Hepatocyte (in vitro differentiated cells): Measurements from ENCODE around the gene ZFPM1. TPM values are rescaled to one million over a fixed set of nuclear protein-coding genes. Genes with fewer than 3 reads are reported as not detected.

Experiments used
- DNase-seq: peaks from one replicate; pipeline ENCODE4 v3.0.0-alpha.2; 2016; ENCODE audit warnings: low spot score
- H2AFZ ChIP-seq: fragments of 200-600 bp; sonication (generic); 2 replicates; pipeline ENCODE4 v1.6.0; 2016; ENCODE audit warnings: antibody characterized with exemption, mild to moderate bottlenecking
- H3K27ac ChIP-seq: fragments of 200-600 bp; sonication (generic); 2 replicates; pipeline ENCODE4 v1.5.1; 2016; ENCODE audit warnings: mild to moderate bottlenecking
- H3K27me3 ChIP-seq: fragments of 200-600 bp; sonication (generic); 2 replicates; pipeline ENCODE4 v1.6.1; 2016
- H3K36me3 ChIP-seq: fragments of 200-600 bp; sonication (generic); replicated peaks from 2 replicates; pipeline ENCODE4 v1.5.1; 2016; ENCODE audit warnings: low read depth; ENCODE audit not compliant: insufficient read depth
- H3K4me1 ChIP-seq: fragments of 200-600 bp; sonication (generic); 2 replicates; pipeline ENCODE4 v1.5.1; 2016; ENCODE audit warnings: mild to moderate bottlenecking, moderate library complexity; ENCODE audit not compliant: insufficient read depth
- H3K4me2 ChIP-seq: fragments of 200-600 bp; sonication (generic); 2 replicates; pipeline ENCODE4 v1.6.0; 2016
- H3K4me3 ChIP-seq: fragments of 200-600 bp; sonication (generic); 2 replicates; pipeline ENCODE4 v1.5.1; 2016; ENCODE audit warnings: mild to moderate bottlenecking
- H3K79me2 ChIP-seq: fragments of 200-600 bp; sonication (generic); 2 replicates; pipeline ENCODE4 v1.6.0; 2017; ENCODE audit warnings: mild to moderate bottlenecking
- H3K9me2 ChIP-seq: fragments of 200-600 bp; sonication (generic); replicated peaks from 2 replicates; pipeline ENCODE4 v1.6.0; 2017; ENCODE audit warnings: mild to moderate bottlenecking; ENCODE audit not compliant: insufficient read depth
- H3K9me3 ChIP-seq: fragments of 200-600 bp; sonication (generic); 2 replicates; pipeline ENCODE4 v1.5.1; 2016; ENCODE audit warnings: low read depth, mild to moderate bottlenecking
- H4K20me1 ChIP-seq: fragments of 200-600 bp; sonication (generic); 2 replicates; pipeline ENCODE4 v1.6.0; 2016; ENCODE audit warnings: mild to moderate bottlenecking; ENCODE audit not compliant: insufficient read depth, poor library complexity, severe bottlenecking
- CTCF ChIP-seq: fragments of 200-600 bp; sonication (generic); IDR thresholded peaks from 2 replicates; pipeline ENCODE4 v1.5.1; 2016; ENCODE audit warnings: antibody characterized with exemption, mild to moderate bottlenecking; ENCODE audit not compliant: poor library complexity
- EZH2 ChIP-seq: fragments of 200-600 bp; sonication (generic); IDR thresholded peaks from 2 replicates; pipeline ENCODE4 v1.6.1; 2016; ENCODE audit warnings: antibody characterized with exemption, mild to moderate bottlenecking, borderline replicate concordance
- EZH2phosphoT487 ChIP-seq: fragments of 200-600 bp; sonication (generic); IDR thresholded peaks from one replicate; pipeline ENCODE4 v1.6.1; 2018; ENCODE audit warnings: antibody characterized with exemption, mild to moderate bottlenecking, low read depth, moderate library complexity; ENCODE audit not compliant: unreplicated experiment, severe bottlenecking
- WGBS: methylation state at CpG from one replicate; pipeline ENCODE4 v1.1.6; 2016; ENCODE audit warnings: low lambda C conversion rate; ENCODE audit errors: missing lambda C conversion rate; 5-methylcytosine and 5-hydroxymethylcytosine counted together
- polyA plus RNA-seq: library from polyadenylated mRNA; unstranded; fragments of >200 nt; fragmentation: Nextera tagmentation; extraction: Ambion mirVana; gene quantifications from 2 replicates; pipeline ENCODE4 v1.2.1, GENCODE V29; 2016
- total RNA-seq: library from RNA; depleted of rRNA; stranded (reverse); fragments of >200 nt; gene quantifications from 2 replicates; pipeline ENCODE4 v1.2.3, GENCODE V29; 2014

ZFPM1 gene
- total and polyA plus RNA-seq, 2 experiments from 2014 or later, result 4.1 to 11.9 TPM

DNA sequence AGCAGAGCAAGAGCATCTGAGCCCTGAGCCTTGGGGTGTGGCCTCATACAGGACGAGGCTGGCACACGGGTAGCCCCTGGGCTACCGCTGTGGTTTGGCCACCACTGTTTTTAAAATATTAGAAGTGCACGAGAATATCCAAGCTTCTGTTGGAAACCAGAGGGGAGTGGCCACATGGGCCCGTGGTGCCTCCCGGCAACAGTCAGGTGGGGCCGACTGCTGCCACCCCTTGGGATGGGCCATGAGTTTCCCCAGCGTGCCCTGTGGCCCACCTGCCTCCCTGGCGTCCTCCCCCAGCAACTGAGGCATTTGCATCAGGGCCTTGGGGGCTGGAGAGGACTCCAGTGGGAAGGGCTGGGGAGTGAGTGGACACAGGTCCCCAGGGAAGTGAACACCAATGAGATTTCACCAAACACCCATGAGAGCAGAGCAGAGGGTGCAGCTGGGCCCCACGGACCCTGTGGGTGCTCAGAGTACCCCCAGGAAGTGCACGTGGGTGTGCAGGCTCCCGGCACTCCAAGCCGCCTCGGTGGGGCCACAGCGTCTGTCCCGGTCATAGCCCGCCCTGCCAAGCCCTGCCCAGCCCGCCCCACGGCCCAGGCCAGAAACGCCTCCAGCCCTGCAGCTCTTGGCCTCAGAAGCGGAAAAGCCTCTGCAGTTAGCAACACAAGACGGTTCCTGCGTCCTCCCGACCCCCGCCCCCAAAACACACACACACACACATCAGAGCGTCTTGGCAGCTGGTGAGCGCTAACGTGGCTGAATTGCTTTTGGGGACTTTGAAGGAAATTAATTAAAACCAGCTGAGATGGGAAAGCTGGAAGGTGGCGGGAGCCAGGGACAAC is 47.6 kb upstream of the ZFPM1 start:
- peak; percentile 64 for DNase-seq
- no peak overlapping the region for H2AFZ ChIP-seq
- H3K27me3 ChIP-seq, result no peaks in the 10 kb centered on the region
- H4K20me1 ChIP-seq, result no peaks in the 10 kb centered on the region
- H3K79me2 ChIP-seq, result no peaks in the 10 kb centered on the region
- no peaks in the 10 kb centered on the region for H3K36me3 ChIP-seq
- WGBS, result 67% methylated on average over 21 of the region's 29 CpGs
- peaks cover 13% of the 10 kb centered on the region for H3K4me1 ChIP-seq
- H3K27ac ChIP-seq, result peak overlapping the region; percentile 27
- H3K9me3 ChIP-seq, result no peaks in the 10 kb centered on the region
- no peaks in the 10 kb centered on the region for H3K9me2 ChIP-seq
- no peak overlapping the region for H3K4me3 ChIP-seq
- H3K4me2 ChIP-seq, result peak overlapping the region; percentile 51
- no peak for TF ChIP-seq EZH2
- TF ChIP-seq CTCF, result no peak
- no peak for TF ChIP-seq EZH2phosphoT487

DNA sequence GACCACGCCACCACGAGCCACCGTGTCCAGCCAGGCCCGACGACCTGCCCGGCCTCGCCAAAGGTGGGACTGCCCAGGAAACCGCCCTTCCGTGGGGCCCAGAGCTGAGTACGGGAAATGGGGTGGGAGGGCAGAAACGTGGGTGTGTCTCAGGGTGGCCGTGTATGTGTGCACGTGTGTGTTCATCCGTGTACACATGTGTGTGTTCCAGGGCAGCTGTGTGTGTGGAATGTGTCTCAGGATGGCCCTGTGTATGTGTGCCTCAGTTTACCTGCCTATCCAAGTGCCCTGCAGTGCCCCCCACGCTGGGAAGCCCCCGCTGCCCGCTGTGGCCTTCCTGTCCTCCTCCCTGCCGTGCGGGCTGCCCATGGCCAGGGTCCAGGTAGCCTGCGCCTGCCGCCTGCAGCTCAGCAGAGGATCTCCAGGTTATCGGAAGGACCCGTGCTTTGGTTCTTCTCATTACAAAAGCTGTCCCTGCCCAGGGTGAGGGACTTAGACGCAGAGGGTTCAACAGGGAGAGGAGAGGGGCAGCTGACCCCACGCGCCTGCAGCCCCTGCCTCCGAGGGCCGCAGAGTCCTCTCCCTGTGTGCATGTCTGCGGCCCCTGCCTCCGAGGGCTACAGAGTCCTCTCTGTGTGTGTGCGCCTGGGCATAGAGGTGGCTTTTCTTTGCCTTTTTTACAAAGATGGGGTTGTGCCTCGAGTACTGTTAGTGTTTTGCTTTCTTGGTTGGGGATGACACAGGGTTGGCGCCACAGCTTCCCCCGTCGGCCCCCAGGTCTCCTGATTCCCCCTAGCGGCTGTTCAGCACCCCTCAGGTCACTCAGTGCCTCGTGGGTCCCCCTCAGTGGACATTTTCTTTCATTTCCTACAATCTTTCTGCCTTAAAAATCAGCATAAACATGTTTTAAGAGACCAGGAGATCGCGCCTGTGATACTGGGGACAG is 46.7 kb upstream of the ZFPM1 start:
- Histone ChIP-seq H3K79me2 (no peaks in the 10 kb centered on the region), H3K4me1 (peaks cover 13% of the 10 kb centered on the region), H2AFZ (no peak overlapping the region), H3K27me3 (no peaks in the 10 kb centered on the region), H3K36me3 (no peaks in the 10 kb centered on the region), H3K9me2 (no peaks in the 10 kb centered on the region), H3K9me3 (no peaks in the 10 kb centered on the region), H3K27ac (peak overlapping the region; percentile 23), H3K4me3 (no peak overlapping the region), H3K4me2 (peak overlapping the region; percentile 51), H4K20me1 (no peaks in the 10 kb centered on the region)
- TF ChIP-seq EZH2phosphoT487 (no peak), CTCF (no peak), EZH2 (no peak)
- no peak for DNase-seq
- 82% methylated on average over 36 of the region's 39 CpGs for WGBS

- Histone ChIP-seq H3K36me3 (no peaks in the 10 kb centered on the region), H4K20me1 (no peaks in the 10 kb centered on the region), H3K4me3 (no peak overlapping the region), H3K79me2 (no peaks in the 10 kb centered on the region), H3K27me3 (no peaks in the 10 kb centered on the region), H3K9me2 (no peaks in the 10 kb centered on the region), H3K9me3 (no peaks in the 10 kb centered on the region), H3K27ac (no peak overlapping the region), H3K4me1 (peaks cover 13% of the 10 kb centered on the region), H2AFZ (no peak overlapping the region), H3K4me2 (no peak overlapping the region)
- TF ChIP-seq CTCF (no peak), EZH2phosphoT487 (no peak), EZH2 (no peak)
- WGBS, result 89% methylated on average over 20 of the region's 20 CpGs
- no peak for DNase-seq
Measured at GRCh38 chr16:88407042-88407420, 46.0 kb upstream of the ZFPM1 start.
